A549 (cell line): ENCODE measurements around the gene TUBA1B. TPM values are rescaled to one million over a fixed set of nuclear protein-coding genes. Genes with fewer than 3 reads are reported as not detected.

Experiments used
- ATOH8 ChIP-seq: fragments of 250-450 bp; sonication (Bioruptor Pico); IDR thresholded peaks from 2 replicates; pipeline ENCODE4 v1.5.0; 2020; ENCODE audit warnings: low read depth, mild to moderate bottlenecking, moderate library complexity
- BHLHE40 ChIP-seq: IDR thresholded peaks from 2 replicates; pipeline ENCODE4 v1.6.1; 2012; ENCODE audit warnings: low read depth, low read length, inconsistent platforms
- CBX2 ChIP-seq: fragments of 200-600 bp; sonication (generic); IDR thresholded peaks from 2 replicates; pipeline ENCODE4 v1.6.1; 2016; ENCODE audit warnings: low read depth, mild to moderate bottlenecking, borderline replicate concordance
- CBX8 ChIP-seq: fragments of 200-600 bp; sonication (generic); IDR thresholded peaks from 2 replicates; pipeline ENCODE4 v1.6.1; 2016
- CEBPB ChIP-seq, 2 experiments: fragments of >200 bp in 1 of 2; sonication (Bioruptor Twin) in 1 of 2; formaldehyde crosslinking in 1 of 2; IDR thresholded peaks; 2 replicates each; pipeline ENCODE4 v1.6.1; 2012 to 2016
- CHD2 ChIP-seq: fragments of 150-350 bp; IDR thresholded peaks from 2 replicates; pipeline ENCODE4 v1.6.1; 2014; ENCODE audit warnings: low read length; ENCODE audit not compliant: partially characterized antibody
- CHD4 ChIP-seq: fragments of 200-600 bp; sonication (generic); IDR thresholded peaks from 2 replicates; pipeline ENCODE4 v1.6.1; 2016; ENCODE audit warnings: antibody characterized with exemption, mild to moderate bottlenecking, borderline replicate concordance
- EHF ChIP-seq: fragments of 250-450 bp; sonication (Bioruptor Pico); IDR thresholded peaks from 2 replicates; pipeline ENCODE4 v1.5.0; 2020; ENCODE audit warnings: mild to moderate bottlenecking
- ELK1 ChIP-seq: fragments of 150-350 bp; IDR thresholded peaks from 2 replicates; pipeline ENCODE4 v1.6.1; 2014; ENCODE audit warnings: low read depth, mild to moderate bottlenecking, low read length
- EP300 ChIP-seq, 2 experiments: fragments of >200 bp; sonication (Bioruptor Twin); formaldehyde crosslinking; IDR thresholded peaks; 2 replicates in 1 of 2; 3 replicates in 1 of 2; pipeline ENCODE4 v1.6.1; 2016 to 2017
- ESRRA ChIP-seq: fragments of 150-350 bp; IDR thresholded peaks from 2 replicates; pipeline ENCODE4 v1.6.1; 2014; ENCODE audit warnings: mild to moderate bottlenecking, low read length, borderline replicate concordance
- FOSL2 ChIP-seq, 2 experiments: fragments of 450-650 bp in 1 of 2; fragments of >200 bp in 1 of 2; sonication (Bioruptor Twin) in 1 of 2; formaldehyde crosslinking; IDR thresholded peaks; 2 replicates each; pipeline versions ENCODE4 v1.5.0 to v1.6.1; 2016 to 2020; ENCODE audit warnings: mild to moderate bottlenecking in 1 of 2, moderate library complexity in 1 of 2
- FOXS1 ChIP-seq: fragments of 250-450 bp; sonication (Bioruptor Pico); IDR thresholded peaks from 2 replicates; pipeline ENCODE4 v1.5.0; 2020; ENCODE audit warnings: mild to moderate bottlenecking, moderate library complexity
- GATA3 ChIP-seq: IDR thresholded peaks from 2 replicates; pipeline ENCODE4 v1.6.1; 2012; ENCODE audit warnings: borderline replicate concordance
- HDAC2 ChIP-seq: fragments of 200-600 bp; sonication (generic); IDR thresholded peaks from 2 replicates; pipeline ENCODE4 v1.6.1; 2016
- HMGXB4 ChIP-seq: fragments of 250-450 bp; sonication (Bioruptor Pico); IDR thresholded peaks from 2 replicates; pipeline ENCODE4 v1.5.0; 2021; ENCODE audit warnings: mild to moderate bottlenecking, moderate library complexity, borderline replicate concordance
- HOXA7 ChIP-seq: fragments of 250-450 bp; sonication (Bioruptor Pico); IDR thresholded peaks from 2 replicates; pipeline ENCODE4 v1.5.0; 2020; ENCODE audit warnings: mild to moderate bottlenecking, moderate library complexity
- HOXB5 ChIP-seq: fragments of 250-450 bp; sonication (Bioruptor Pico); IDR thresholded peaks from 2 replicates; pipeline ENCODE4 v1.5.0; 2020; ENCODE audit warnings: mild to moderate bottlenecking, moderate library complexity
- JUNB ChIP-seq: fragments of >200 bp; sonication (Bioruptor Twin); formaldehyde crosslinking; IDR thresholded peaks from 2 replicates; pipeline ENCODE4 v1.6.1; 2016
- KDM5A ChIP-seq: fragments of 200-600 bp; sonication (generic); IDR thresholded peaks from 2 replicates; pipeline ENCODE4 v1.6.1; 2016; ENCODE audit warnings: antibody characterized with exemption, mild to moderate bottlenecking
- MAFK ChIP-seq: fragments of 450-650 bp; IDR thresholded peaks from 2 replicates; pipeline ENCODE4 v1.6.1; 2014; ENCODE audit not compliant: partially characterized antibody
- MAX ChIP-seq: IDR thresholded peaks from 2 replicates; pipeline ENCODE4 v1.6.1; 2012
- MYC ChIP-seq: IDR thresholded peaks from 2 replicates; pipeline ENCODE4 v1.6.1; 2012; ENCODE audit warnings: mild to moderate bottlenecking, inconsistent platforms, low read length, improper control_type of control experiment, borderline replicate concordance
- NR3C1 ChIP-seq: fragments of >200 bp; sonication (Bioruptor Twin); formaldehyde crosslinking; IDR thresholded peaks from 3 replicates; pipeline ENCODE4 v1.6.1; 2017
- PBX3 ChIP-seq: IDR thresholded peaks from 2 replicates; pipeline ENCODE4 v1.6.1; 2012
- PHF8 ChIP-seq: fragments of 200-600 bp; sonication (generic); IDR thresholded peaks from 2 replicates; pipeline ENCODE4 v1.6.1; 2016; ENCODE audit warnings: low read depth, mild to moderate bottlenecking, antibody characterized with exemption, moderate library complexity, borderline replicate concordance
- POLR2A ChIP-seq: IDR thresholded peaks from 2 replicates; pipeline ENCODE4 v1.6.1; 2012; ENCODE audit warnings: mild to moderate bottlenecking, low read length
- REST ChIP-seq: fragments of 200-600 bp; sonication (generic); IDR thresholded peaks from 2 replicates; pipeline ENCODE4 v1.6.1; 2016; ENCODE audit warnings: antibody characterized with exemption, mild to moderate bottlenecking, moderate library complexity
- RFX5 ChIP-seq: fragments of 450-650 bp; IDR thresholded peaks from 2 replicates; pipeline ENCODE4 v1.7.1; 2014; ENCODE audit warnings: antibody characterized with exemption, mild to moderate bottlenecking, moderate library complexity
- RNF2 ChIP-seq: fragments of 200-600 bp; sonication (generic); IDR thresholded peaks from 2 replicates; pipeline ENCODE4 v1.6.1; 2016; ENCODE audit warnings: low read depth, mild to moderate bottlenecking, antibody characterized with exemption, moderate library complexity, borderline replicate concordance
- SMC3 ChIP-seq: fragments of >200 bp; sonication (Bioruptor Twin); formaldehyde crosslinking; IDR thresholded peaks from 3 replicates; pipeline ENCODE4 v1.6.1; 2018; ENCODE audit warnings: inconsistent platforms
- TP53 ChIP-seq: fragments of 250-450 bp; sonication (Bioruptor Pico); IDR thresholded peaks from 2 replicates; pipeline ENCODE4 v1.5.0; 2021; ENCODE audit warnings: mild to moderate bottlenecking, moderate library complexity
- ZC3H11A ChIP-seq: fragments of 450-650 bp; IDR thresholded peaks from 2 replicates; pipeline ENCODE4 v1.6.1; 2014; ENCODE audit warnings: antibody characterized with exemption, mild to moderate bottlenecking
- ZFP36 ChIP-seq: fragments of 450-650 bp; IDR thresholded peaks from 2 replicates; pipeline ENCODE4 v1.6.1; 2014; ENCODE audit warnings: borderline replicate concordance; ENCODE audit not compliant: partially characterized antibody
- ZSCAN20 ChIP-seq: fragments of 250-450 bp; sonication (Bioruptor Pico); IDR thresholded peaks from 2 replicates; pipeline ENCODE4 v1.8.0; 2022; ENCODE audit warnings: mild to moderate bottlenecking, moderate library complexity
- polyA plus RNA-seq, 4 experiments: library from polyadenylated mRNA; depleted of rRNA in 3 of 4; stranded (reverse); fragments of >200 nt; fragmentation: RNase III in 1 of 4; extraction: RNeasy Plus Mini Kit Qiagen cat#74134 plus additional on column Dnase treatment in 1 of 4; gene quantifications; 2 replicates in 3 of 4; 3 replicates in 1 of 4; pipeline ENCODE4 v1.2.3, GENCODE V29; 2011 to 2017

The TUBA1B gene
- polyA plus RNA-seq, 2 of the 4 experiments (the other 2 are of a cell fraction) = 2,590 to 2,708 TPM

- no peak for TF ChIP-seq REST
- TF ChIP-seq RNF2 = no peak
- TF ChIP-seq SMC3 = no peak
- 0 out of 2 replicates have a peak, but pooled peaks have one; percentile 47 for TF ChIP-seq EHF
- TF ChIP-seq KDM5A = no peak
- no peak for TF ChIP-seq ELK1
- TF ChIP-seq CBX8 = no peak
- no peak for TF ChIP-seq HDAC2
- TF ChIP-seq JUNB = no peak
- TF ChIP-seq CBX2 = no peak
- TF ChIP-seq EP300 (IDR thresholded peaks at IDR 0.05) = no peak
- TF ChIP-seq NR3C1 = no peak
- no peak for TF ChIP-seq FOSL2 (IDR thresholded peaks at IDR 0.05)
- peak; percentile 31; the same call in 1 of the 2 replicates for TF ChIP-seq FOSL2 (CRISPR knock-in tag; IDR thresholded peaks at IDR 0.05)
- TF ChIP-seq FOXS1 = no peak
- no peak for TF ChIP-seq ZC3H11A
- 0 out of 2 replicates have a peak, but pooled peaks have one; percentile 4 for TF ChIP-seq ATOH8 (CRISPR knock-in tag)
- no peak for TF ChIP-seq PHF8
- TF ChIP-seq ESRRA = no peak
- no peak for TF ChIP-seq BHLHE40
- no peak for TF ChIP-seq ZSCAN20
- TF ChIP-seq MYC = no peak
- TF ChIP-seq MAFK = no peak
- 0 out of 2 replicates have a peak, but pooled peaks have one; percentile 11 for TF ChIP-seq GATA3
- no peak for TF ChIP-seq POLR2A
- TF ChIP-seq RFX5 = no peak
- TF ChIP-seq CHD2 = peak; percentile 11
- TF ChIP-seq HOXB5 (CRISPR knock-in tag) = 0 out of 2 replicates have a peak, but pooled peaks have one; percentile 61
- peak; percentile 97 for TF ChIP-seq HOXA7
- peak; percentile 59; the same call in 1 of the 2 replicates for TF ChIP-seq HMGXB4 (CRISPR knock-in tag)
- TF ChIP-seq PBX3 = peak; percentile 73
- TF ChIP-seq CEBPB (IDR thresholded peaks at IDR 0.05) = no peak
- no peak for TF ChIP-seq ZFP36
- peak; percentile 97 for TF ChIP-seq TP53 (CRISPR knock-in tag)
- TF ChIP-seq MAX = no peak
- no peak for TF ChIP-seq CHD4
Observed at GRCh38 chr12:49126852-49127763, 4.1 kb downstream of the TUBA1B start (continued).
